ENCODE results near the gene RAD52. TPM values are rescaled to one million over a fixed set of nuclear protein-coding genes. Genes with fewer than 3 reads are reported as not detected.

The RAD52 gene
- total RNA-seq, 1 experiment from 2014 or later = 15.3 TPM

GRCh38 chr12:894226-894625 is 55.3 kb downstream of the RAD52 start:
- Histone ChIP-seq H3T11ph (ENCODE audit: low read length) (no peak overlapping the region), H3K4me2 (ENCODE audit: insufficient read depth, insufficient read length, low read length) (no peak overlapping the region), H2AFZ (ENCODE audit: low read length) (no peak overlapping the region), H4K5ac (ENCODE audit: insufficient read length, low read depth, low read length) (no peak overlapping the region), H3K23me2 (ENCODE audit: insufficient read length, low read depth, low read length, poor library complexity, severe bottlenecking) (no peaks in the 10 kb centered on the region), H3K79me1 (ENCODE audit: insufficient read depth, low read depth, low read length, poor library complexity, severe bottlenecking) (no peaks in the 10 kb centered on the region), H3K27me3 (ENCODE audit: insufficient read depth, low read length) (no peaks in the 10 kb centered on the region), H3K27ac (ENCODE audit: insufficient read length, low read depth, low read length) (no peak overlapping the region), H4K8ac (replicated peaks; ENCODE audit: insufficient read length, low read depth, low read length) (no peak overlapping the region), H4K20me1 (ENCODE audit: control insufficient read depth, insufficient read depth, insufficient read length) (no peaks in the 10 kb centered on the region), H3K18ac (ENCODE audit: insufficient read length, low read depth, low read length) (no peak overlapping the region), H2BK15ac (ENCODE audit: low read depth, low read length) (no peak overlapping the region), H3K9me3 (ENCODE audit: control insufficient read depth, low read depth, low read length) (no peaks in the 10 kb centered on the region), H3K56ac (ENCODE audit: insufficient read length, low read depth, low read length) (no peak overlapping the region), H3K9ac (ENCODE audit: extremely low read depth, insufficient read length, low read length) (no peak overlapping the region), H3K79me2 (ENCODE audit: insufficient read depth, low read length) (no peaks in the 10 kb centered on the region), H4K91ac (ENCODE audit: insufficient read length, low read depth, low read length) (no peak overlapping the region), H3K4me1 (ENCODE audit: insufficient read depth, low read length) (no peaks in the 10 kb centered on the region), H3K4ac (ENCODE audit: low read depth, low read length) (no peak overlapping the region), H2BK20ac (ENCODE audit: low read depth, low read length, poor library complexity, severe bottlenecking) (no peak overlapping the region), H3K14ac (ENCODE audit: insufficient read depth, low read length) (no peak overlapping the region), H2BK120ac (ENCODE audit: low read depth, low read length, poor library complexity, severe bottlenecking) (no peak overlapping the region), H2BK5ac (ENCODE audit: insufficient read length, low read length) (no peak overlapping the region), H2BK12ac (ENCODE audit: insufficient read length, low read depth, low read length) (no peak overlapping the region), H2AK5ac (ENCODE audit: insufficient read length, low read length) (no peak overlapping the region), H3K23ac (ENCODE audit: insufficient read length, low read depth, low read length) (no peak overlapping the region)
- Mint-ChIP-seq H3K27me3 (ENCODE audit: low read depth) (no peaks in the 10 kb centered on the region), H3K9me3 (no peaks in the 10 kb centered on the region), H3K4me1 (no peaks in the 10 kb centered on the region), H3K36me3 (ENCODE audit: insufficient read depth in 1 of 3, low read depth in 3 of 3) (peaks cover 22 to 71% (median 54%) of the 10 kb centered on the region in 3 experiments), H3K27ac (no peak overlapping the region), H3K4me3 (no peak overlapping the region)
- no peak for DNase-seq
- TF ChIP-seq CTCF (conservative IDR thresholded peaks at IDR 0.05) = no peak
